K562 (cell line): ENCODE measurements around the gene RAB26. TPM values are rescaled to one million over a fixed set of nuclear protein-coding genes. Genes with fewer than 3 reads are reported as not detected.

Source experiments
- CBX3 ChIP-seq, 2 experiments: IDR thresholded peaks; 1 replicate in 1 of 2; 2 replicates in 1 of 2; pipeline ENCODE4 v1.6.1; 2012; ENCODE audit warnings: inconsistent platforms in 2 of 2, low read length in 2 of 2, borderline replicate concordance in 1 of 2, control low read depth in 1 of 2
- FUS ChIP-seq: fragments of 200-400 bp; formaldehyde crosslinking; optimal IDR thresholded peaks from 2 replicates; pipeline ENCODE3; 2017; ENCODE audit warnings: low read depth, low read length
- HMGN3 ChIP-seq: IDR thresholded peaks from 2 replicates; pipeline ENCODE4 v1.6.1; 2011; ENCODE audit warnings: borderline replicate concordance, low read depth, mild to moderate bottlenecking, mixed read lengths, low read length; ENCODE audit not compliant: insufficient read length; ENCODE audit errors: extremely low read depth
- RBBP5 ChIP-seq: fragments of 200-600 bp; sonication (generic); IDR thresholded peaks from 2 replicates; pipeline ENCODE4 v1.6.1; 2012; ENCODE audit warnings: borderline replicate concordance, mild to moderate bottlenecking, low read length, control low read depth, inconsistent platforms; ENCODE audit not compliant: insufficient read depth, poor library complexity, severe bottlenecking
- ZNF217 ChIP-seq: sonication (generic); formaldehyde crosslinking; IDR thresholded peaks from 2 replicates; pipeline ENCODE4 v1.8.0; 2022; ENCODE audit warnings: mild to moderate bottlenecking, missing genetic modification reagents
- ZNF263 ChIP-seq: sonication (generic); formaldehyde crosslinking; IDR thresholded peaks from 2 replicates; pipeline ENCODE4 v1.8.0; 2022; ENCODE audit warnings: mild to moderate bottlenecking, missing genetic modification reagents, borderline replicate concordance
- ZNF444 ChIP-seq: fragments of 250-450 bp; sonication (Bioruptor Pico); IDR thresholded peaks from 2 replicates; pipeline ENCODE4 v1.4.0; 2020; ENCODE audit warnings: mild to moderate bottlenecking, moderate library complexity
- ZNF696 ChIP-seq: fragments of 250-450 bp; sonication (Bioruptor Pico); conservative IDR thresholded peaks from 2 replicates; pipeline ENCODE4 v1.4.0; 2020; ENCODE audit warnings: mild to moderate bottlenecking, moderate library complexity
- ZNF766 ChIP-seq: fragments of 200-800 bp; sonication (Bioruptor generic); conservative IDR thresholded peaks from 2 replicates; pipeline ENCODE4 v1.6.1; 2016; ENCODE audit warnings: missing genetic modification characterization, missing compliant biosample characterization
- polyA plus RNA-seq, 8 experiments: library from polyadenylated mRNA; depleted of rRNA in 4 of 8; stranded (reverse) in 5 of 8; unstranded in 3 of 8; fragments of >200 nt; fragmentation: Nextera tagmentation in 2 of 8; fragmentation: Illumina TruSeq in 1 of 8; extraction: Ambion mirVana in 2 of 8; extraction: Trizol in 1 of 8; gene quantifications; 2 replicates each; pipeline versions ENCODE4 v1.2.1 to v1.2.3, GENCODE V29; 2011 to 2014; ENCODE audit warnings: inconsistent platforms in 1 of 8, missing spikeins in 1 of 8
- total RNA-seq, 7 experiments: library from RNA; depleted of rRNA in 6 of 7; stranded (reverse); fragments of >200 nt in 6 of 7; fragmentation: Illumina TruSeq in 2 of 7; extraction: Trizol in 2 of 7; gene quantifications; 2 replicates each; pipeline versions ENCODE4 v1.2.1 to v1.2.3, GENCODE V29; 2011 to 2021; ENCODE audit warnings: low replicate concordance in 1 of 7
- TF ChIP-seq, protein P1 (sequence below): fragments of 450-650 bp; IDR thresholded peaks from one replicate; pipeline ENCODE4 v1.6.1; 2018; ENCODE audit warnings: mild to moderate bottlenecking, moderate library complexity; ENCODE audit not compliant: partially characterized antibody
- TF ChIP-seq, protein P2 (sequence below): fragments of 200-800 bp; sonication (Bioruptor generic); IDR thresholded peaks from 2 replicates; pipeline ENCODE4 v1.6.1; 2017; ENCODE audit warnings: missing genetic modification characterization, missing compliant biosample characterization
- TF ChIP-seq, protein P3 (sequence below): fragments of 250-450 bp; sonication (Bioruptor Pico); IDR thresholded peaks from 2 replicates; pipeline ENCODE4 v1.8.0; 2021; ENCODE audit warnings: borderline replicate concordance, mild to moderate bottlenecking, moderate library complexity; ENCODE audit not compliant: poor library complexity, severe bottlenecking
- TF ChIP-seq, protein P4 (sequence below): fragments of 250-450 bp; sonication (Bioruptor Pico); IDR thresholded peaks from 2 replicates; pipeline ENCODE4 v1.8.0; 2022; ENCODE audit warnings: inconsistent platforms
- TF ChIP-seq, protein P5 (sequence below): fragments of 250-450 bp; sonication (Bioruptor Pico); IDR thresholded peaks from 2 replicates; pipeline ENCODE4 v1.4.0; 2020; ENCODE audit warnings: mild to moderate bottlenecking, moderate library complexity, borderline replicate concordance
- TF ChIP-seq, protein P6 (sequence below): fragments of 450-650 bp; conservative IDR thresholded peaks from 2 replicates; pipeline ENCODE4 v1.6.1; 2016; ENCODE audit warnings: missing genetic modification characterization, low read depth, mild to moderate bottlenecking, control low read depth, missing compliant biosample characterization

RAB26 gene
- total and polyA plus RNA-seq, 9 of the 15 experiments (the other 6 are each of a cell fraction or from before 2014, with no cell fraction given), result 0.25 to 6.1 (median 2.1) TPM

DNA sequence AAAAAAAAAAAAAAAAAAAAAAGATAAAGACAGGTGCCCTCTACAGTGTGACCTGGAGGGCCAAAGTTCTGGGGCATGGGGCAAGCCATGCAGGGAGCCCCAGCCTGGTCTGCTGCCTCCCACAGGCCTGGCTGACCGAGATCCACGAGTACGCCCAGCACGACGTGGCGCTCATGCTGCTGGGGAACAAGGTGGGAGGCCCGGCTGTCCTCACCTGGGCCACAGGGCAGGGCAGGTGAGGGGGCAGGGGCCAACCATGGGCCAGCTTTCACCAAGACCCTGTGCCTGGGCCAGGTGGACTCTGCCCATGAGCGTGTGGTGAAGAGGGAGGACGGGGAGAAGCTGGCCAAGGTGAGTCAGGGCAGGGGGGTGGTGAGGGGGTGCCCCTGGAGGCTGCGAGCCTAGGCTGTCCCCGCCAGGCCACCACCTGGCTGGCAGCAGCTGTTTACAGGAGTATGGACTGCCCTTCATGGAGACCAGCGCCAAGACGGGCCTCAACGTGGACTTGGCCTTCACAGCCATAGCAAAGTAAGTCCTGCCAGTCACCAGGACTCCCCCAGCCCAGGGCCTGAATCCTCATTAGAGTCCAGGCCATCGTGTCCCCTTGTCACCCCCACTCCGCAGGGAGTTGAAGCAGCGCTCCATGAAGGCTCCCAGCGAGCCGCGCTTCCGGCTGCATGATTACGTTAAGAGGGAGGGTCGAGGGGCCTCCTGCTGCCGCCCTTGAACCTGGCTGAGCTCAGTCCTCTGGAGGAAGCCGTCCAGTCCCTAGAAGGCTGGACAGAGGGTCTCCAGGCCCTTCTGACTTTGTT, 4.5 kb downstream of the RAB26 start (continued):
- TF ChIP-seq, protein P1, sequence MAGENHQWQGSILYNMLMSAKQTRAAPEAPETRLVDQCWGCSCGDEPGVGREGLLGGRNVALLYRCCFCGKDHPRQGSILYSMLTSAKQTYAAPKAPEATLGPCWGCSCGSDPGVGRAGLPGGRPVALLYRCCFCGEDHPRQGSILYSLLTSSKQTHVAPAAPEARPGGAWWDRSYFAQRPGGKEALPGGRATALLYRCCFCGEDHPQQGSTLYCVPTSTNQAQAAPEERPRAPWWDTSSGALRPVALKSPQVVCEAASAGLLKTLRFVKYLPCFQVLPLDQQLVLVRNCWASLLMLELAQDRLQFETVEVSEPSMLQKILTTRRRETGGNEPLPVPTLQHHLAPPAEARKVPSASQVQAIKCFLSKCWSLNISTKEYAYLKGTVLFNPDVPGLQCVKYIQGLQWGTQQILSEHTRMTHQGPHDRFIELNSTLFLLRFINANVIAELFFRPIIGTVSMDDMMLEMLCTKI, result no peak
- TF ChIP-seq, protein P2, sequence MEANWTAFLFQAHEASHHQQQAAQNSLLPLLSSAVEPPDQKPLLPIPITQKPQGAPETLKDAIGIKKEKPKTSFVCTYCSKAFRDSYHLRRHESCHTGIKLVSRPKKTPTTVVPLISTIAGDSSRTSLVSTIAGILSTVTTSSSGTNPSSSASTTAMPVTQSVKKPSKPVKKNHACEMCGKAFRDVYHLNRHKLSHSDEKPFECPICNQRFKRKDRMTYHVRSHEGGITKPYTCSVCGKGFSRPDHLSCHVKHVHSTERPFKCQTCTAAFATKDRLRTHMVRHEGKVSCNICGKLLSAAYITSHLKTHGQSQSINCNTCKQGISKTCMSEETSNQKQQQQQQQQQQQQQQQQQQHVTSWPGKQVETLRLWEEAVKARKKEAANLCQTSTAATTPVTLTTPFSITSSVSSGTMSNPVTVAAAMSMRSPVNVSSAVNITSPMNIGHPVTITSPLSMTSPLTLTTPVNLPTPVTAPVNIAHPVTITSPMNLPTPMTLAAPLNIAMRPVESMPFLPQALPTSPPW (CRISPR knock-in tag), result 0 out of 2 replicates have a peak, but pooled peaks have one; percentile 32
- TF ChIP-seq, protein P3, sequence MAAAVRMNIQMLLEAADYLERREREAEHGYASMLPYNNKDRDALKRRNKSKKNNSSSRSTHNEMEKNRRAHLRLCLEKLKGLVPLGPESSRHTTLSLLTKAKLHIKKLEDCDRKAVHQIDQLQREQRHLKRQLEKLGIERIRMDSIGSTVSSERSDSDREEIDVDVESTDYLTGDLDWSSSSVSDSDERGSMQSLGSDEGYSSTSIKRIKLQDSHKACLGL (CRISPR knock-in tag), result no peak
- TF ChIP-seq CBX3 (IDR thresholded peaks at IDR 0.05; ENCODE audit: borderline replicate concordance in 1 of 2, low read length in 2 of 2) (no peak), FUS (no peak), RBBP5 (peak; percentile 35), ZNF263 (peak; percentile 88; the same call in 1 of the 2 replicates), HMGN3 (peak; percentile 29), ZNF444 (CRISPR knock-in tag) (no peak), ZNF696 (CRISPR knock-in tag) (no peak), ZNF217 (CRISPR knock-in tag) (no peak), ZNF766 (CRISPR knock-in tag) (no peak)
- TF ChIP-seq, protein P4, sequence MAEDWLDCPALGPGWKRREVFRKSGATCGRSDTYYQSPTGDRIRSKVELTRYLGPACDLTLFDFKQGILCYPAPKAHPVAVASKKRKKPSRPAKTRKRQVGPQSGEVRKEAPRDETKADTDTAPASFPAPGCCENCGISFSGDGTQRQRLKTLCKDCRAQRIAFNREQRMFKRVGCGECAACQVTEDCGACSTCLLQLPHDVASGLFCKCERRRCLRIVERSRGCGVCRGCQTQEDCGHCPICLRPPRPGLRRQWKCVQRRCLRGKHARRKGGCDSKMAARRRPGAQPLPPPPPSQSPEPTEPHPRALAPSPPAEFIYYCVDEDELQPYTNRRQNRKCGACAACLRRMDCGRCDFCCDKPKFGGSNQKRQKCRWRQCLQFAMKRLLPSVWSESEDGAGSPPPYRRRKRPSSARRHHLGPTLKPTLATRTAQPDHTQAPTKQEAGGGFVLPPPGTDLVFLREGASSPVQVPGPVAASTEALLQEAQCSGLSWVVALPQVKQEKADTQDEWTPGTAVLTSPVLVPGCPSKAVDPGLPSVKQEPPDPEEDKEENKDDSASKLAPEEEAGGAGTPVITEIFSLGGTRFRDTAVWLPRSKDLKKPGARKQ, result no peak
- TF ChIP-seq, protein P5, sequence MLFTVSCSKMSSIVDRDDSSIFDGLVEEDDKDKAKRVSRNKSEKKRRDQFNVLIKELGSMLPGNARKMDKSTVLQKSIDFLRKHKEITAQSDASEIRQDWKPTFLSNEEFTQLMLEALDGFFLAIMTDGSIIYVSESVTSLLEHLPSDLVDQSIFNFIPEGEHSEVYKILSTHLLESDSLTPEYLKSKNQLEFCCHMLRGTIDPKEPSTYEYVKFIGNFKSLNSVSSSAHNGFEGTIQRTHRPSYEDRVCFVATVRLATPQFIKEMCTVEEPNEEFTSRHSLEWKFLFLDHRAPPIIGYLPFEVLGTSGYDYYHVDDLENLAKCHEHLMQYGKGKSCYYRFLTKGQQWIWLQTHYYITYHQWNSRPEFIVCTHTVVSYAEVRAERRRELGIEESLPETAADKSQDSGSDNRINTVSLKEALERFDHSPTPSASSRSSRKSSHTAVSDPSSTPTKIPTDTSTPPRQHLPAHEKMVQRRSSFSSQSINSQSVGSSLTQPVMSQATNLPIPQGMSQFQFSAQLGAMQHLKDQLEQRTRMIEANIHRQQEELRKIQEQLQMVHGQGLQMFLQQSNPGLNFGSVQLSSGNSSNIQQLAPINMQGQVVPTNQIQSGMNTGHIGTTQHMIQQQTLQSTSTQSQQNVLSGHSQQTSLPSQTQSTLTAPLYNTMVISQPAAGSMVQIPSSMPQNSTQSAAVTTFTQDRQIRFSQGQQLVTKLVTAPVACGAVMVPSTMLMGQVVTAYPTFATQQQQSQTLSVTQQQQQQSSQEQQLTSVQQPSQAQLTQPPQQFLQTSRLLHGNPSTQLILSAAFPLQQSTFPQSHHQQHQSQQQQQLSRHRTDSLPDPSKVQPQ (CRISPR knock-in tag), result no peak
- TF ChIP-seq, protein P6, sequence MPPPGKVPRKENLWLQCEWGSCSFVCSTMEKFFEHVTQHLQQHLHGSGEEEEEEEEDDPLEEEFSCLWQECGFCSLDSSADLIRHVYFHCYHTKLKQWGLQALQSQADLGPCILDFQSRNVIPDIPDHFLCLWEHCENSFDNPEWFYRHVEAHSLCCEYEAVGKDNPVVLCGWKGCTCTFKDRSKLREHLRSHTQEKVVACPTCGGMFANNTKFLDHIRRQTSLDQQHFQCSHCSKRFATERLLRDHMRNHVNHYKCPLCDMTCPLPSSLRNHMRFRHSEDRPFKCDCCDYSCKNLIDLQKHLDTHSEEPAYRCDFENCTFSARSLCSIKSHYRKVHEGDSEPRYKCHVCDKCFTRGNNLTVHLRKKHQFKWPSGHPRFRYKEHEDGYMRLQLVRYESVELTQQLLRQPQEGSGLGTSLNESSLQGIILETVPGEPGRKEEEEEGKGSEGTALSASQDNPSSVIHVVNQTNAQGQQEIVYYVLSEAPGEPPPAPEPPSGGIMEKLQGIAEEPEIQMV (tag), result no peak
